GM21529 (cell line): Measurements from ENCODE around the gene RAB29.

Source experiments
- ATAC-seq: cut with Tn5 transposase; IDR thresholded peaks from one replicate; pipeline ENCODE4 v1.9.1; 2021; ENCODE audit not compliant: unreplicated experiment

Gene RAB29

DNA sequence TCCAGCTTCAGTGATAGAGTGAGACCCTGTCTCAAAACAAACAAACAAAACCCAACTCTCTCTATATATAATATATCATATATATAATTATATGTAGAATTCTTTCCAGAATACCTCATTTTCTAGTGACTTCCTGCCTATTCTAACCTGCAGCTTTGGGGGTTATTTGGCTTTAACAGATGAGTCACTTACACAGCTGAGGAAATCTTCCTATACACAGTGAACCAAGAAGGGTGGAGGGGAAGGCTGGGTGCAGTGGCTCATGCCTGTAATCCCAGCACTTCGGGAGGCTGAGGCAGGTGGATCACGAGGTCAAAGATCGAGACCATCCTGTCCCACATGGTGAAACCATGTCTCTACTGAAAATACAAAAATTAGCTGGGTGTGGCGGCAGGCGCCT lies 9.2 kb downstream of the RAB29 start:
- no peak for ATAC-seq

DNA sequence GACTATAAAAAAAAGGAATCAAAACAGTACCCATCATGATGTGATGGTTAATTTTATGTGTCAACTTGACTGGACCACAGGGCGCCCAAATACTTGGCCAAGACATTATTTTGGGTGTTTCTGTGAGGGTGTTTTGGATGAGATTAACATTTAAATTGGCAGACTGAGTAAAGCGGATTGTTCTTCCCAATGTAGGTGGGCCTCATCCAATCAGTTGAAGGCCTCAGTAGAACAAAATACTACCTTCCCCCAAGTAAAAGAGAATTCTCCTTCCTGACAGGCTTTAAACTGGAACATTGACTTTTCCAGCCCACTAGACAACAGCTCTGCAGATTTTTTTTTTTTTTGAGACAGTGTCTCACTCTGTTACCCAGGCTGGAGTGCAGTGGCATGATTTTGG lies 10.7 kb downstream of the RAB29 start:
- no peak for ATAC-seq

DNA sequence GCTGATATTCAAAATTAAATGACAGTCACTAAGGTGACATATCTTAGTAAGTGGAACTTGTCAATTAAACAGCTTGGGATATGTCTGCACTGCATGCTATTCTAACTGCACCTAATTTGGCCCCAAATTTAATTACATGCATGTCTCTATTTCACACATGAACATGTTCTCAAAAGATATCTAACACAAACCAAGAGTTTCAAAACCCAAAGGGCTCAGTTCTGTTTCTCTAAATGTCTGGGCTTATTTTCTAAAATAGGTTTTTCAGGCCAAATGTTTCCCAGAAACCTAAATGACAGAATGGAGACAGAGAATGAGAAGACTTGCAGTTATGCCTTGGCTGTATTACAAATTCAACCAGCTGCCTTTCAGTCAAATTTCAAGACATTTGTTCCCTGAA lies 11.3 kb downstream of the RAB29 start:
- no peak for ATAC-seq

GRCh38 chr1:205760606-205761005 lies 14.7 kb downstream of the RAB29 start:
- no peak for ATAC-seq

GRCh38 chr1:205756552-205756951 lies 18.7 kb downstream of the RAB29 start:
- ATAC-seq, result no peak

- ATAC-seq, result no peak
These were observed 20.4 kb downstream of the RAB29 start for GRCh38 chr1:205754857-205755256.

DNA sequence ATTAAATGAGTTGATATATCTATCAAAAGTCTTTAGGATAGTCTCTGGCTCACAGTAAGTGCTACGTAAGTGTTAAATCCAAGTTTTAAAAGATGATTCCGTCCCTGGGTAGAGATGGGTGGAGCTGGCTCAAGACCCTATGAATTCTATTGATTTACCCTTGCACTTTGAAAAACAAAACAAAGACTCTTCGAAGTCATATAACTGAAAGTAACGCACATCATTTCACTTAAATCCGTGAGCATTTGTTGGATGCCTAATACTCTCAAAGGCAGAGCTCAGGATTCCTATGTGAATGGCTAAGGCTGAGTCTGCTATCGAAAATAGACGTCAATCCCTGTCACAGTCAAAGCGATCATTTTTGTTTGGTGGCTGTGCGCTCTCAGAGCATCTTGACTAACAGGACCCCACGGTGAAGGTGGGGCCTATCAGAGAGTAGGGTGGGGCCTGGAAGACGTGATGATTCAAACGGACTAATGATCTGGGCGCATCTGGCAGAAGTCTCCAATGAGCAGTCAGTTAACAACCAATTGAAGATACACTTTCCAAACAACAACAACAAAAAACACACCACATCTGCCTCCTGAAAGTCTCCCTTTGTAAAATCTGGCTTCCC lies 24.1 kb downstream of the RAB29 start:
- ATAC-seq, result no peak

DNA sequence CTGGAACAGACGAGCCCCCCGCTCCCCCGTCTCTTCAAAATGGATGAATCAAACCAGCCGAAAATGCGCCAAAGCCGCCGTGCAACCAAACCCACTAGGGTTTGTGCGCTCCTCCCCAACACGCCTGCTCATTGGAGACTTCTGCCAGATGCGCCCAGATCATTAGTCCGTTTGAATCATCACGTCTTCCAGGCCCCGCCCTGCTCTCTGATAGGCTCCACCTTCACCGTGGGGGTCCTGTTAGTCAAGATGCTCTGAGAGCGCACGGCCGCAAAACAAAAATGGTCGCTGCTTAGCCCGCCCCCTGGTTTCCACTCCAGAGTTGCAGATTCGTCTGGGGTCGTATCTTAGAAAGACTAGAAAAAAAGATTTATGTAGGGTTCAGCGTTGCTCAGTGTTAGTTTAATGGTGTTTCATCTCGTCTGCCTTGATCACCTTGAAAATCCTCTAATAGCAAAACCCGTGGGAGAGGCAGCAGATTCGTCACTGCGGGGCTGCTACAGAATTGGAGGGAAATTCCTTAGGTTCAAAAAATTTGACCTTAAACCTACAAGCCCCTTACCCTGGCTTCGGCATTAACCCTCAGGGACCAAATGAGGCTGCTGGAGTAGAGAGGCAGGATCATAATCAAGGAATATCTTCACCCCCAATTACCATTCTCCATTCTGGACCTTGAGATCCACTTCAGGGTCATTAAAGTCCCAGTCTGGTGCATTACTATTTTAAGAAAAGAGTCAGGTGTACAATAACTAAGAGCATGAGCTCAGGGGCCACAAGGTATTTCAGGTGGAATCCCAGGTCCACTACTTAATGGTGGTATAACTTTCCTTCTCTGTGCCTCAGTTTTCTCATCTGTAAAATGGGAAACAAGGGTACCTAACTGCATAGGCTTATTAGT lies 24.9 kb downstream of the RAB29 start, which contains the start of gene NUCKS1:
Gene NUCKS1, minus strand, starts transcription at position 45 of the 898 bp plus-strand sequence. CDS start 209 bp downstream, outside the sequence.
- ATAC-seq, result peak; percentile 83

- peak; percentile 73 for ATAC-seq
These were observed 25.8 kb downstream of the RAB29 start for GRCh38 chr1:205749234-205750137.

DNA sequence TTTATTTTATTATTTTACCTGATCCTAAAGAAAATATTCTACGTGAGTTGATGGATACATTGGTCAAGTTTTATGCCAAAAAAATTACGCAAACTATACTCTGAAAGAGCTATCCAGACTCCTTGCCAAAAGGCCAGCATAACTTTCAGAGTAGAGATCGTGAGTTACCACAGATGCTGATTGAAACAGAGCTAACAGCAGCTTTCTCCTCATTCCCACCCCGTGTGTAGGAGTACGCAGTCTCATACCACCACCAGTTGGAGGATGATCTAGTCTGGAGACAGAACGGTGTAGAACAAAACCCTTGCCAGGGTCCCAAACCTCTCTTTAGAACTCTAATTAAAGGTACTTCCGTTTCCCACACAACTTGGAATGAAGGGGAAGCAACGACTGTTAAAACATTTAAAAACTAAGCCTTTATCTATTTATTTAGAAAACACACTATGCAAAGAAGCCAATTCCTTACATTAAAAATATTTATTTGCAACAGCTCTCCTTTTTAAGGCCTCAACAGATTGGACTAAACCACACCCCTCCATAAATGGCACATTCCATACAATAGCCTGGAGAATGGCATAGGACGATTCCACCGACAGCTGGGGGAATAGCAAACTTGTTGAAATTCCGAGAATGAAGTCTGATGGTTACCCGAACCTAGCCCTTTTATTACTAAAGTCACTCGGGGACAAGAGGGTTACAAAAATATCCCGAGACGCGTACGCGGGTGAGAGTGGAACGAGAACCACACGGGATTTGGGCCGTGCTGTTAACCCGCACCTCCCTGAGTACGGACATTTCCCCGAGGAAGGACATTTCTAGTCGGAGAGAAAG lies 26.7 kb downstream of the RAB29 start:
- ATAC-seq, result peak; percentile 12

- no peak for ATAC-seq
These were observed 28.4 kb downstream of the RAB29 start for GRCh38 chr1:205746757-205747412.

DNA sequence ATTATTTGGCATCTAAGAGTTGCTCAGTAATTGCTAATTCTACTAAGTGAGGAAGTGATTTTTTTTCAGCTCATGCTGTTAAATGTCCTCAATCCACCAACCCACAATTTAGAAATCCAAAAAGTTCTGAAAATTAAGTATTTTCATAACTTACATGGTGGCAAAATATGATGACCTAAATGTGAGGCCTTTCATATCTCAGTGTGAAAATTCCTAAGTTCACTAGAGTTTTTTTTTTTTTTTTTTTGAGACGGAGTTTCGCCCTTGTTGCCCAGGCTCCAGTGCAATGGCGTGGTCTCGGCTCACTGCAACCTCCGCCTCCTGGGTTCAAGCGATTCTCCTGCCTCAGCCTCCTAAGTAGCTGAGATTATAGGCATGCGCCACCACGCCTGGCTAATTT lies 30.9 kb downstream of the RAB29 start:
- ATAC-seq, result no peak

GRCh38 chr1:205743977-205744376 lies 31.3 kb downstream of the RAB29 start:
- ATAC-seq, result no peak

GRCh38 chr1:205741681-205742080 lies 33.6 kb downstream of the RAB29 start:
- no peak for ATAC-seq

- no peak for ATAC-seq
These were observed 35.7 kb downstream of the RAB29 start for GRCh38 chr1:205739348-205740160.

- ATAC-seq, result no peak
These were observed 40.1 kb downstream of the RAB29 start for GRCh38 chr1:205735218-205735617.

- no peak for ATAC-seq
These were observed 41.7 kb downstream of the RAB29 start for GRCh38 chr1:205733438-205734175.

GRCh38 chr1:205729945-205730610 lies 45.2 kb downstream of the RAB29 start:
- ATAC-seq, result no peak
